Measurements from ENCODE around the gene SLC44A1.

Gene SLC44A1

GRCh38 chr9:105354448-105354847 is 110.0 kb downstream of the SLC44A1 start:
- no peak overlapping the region for H3K27ac ChIP-seq
- TF ChIP-seq ZFX (IDR thresholded peaks at IDR 0.05; ENCODE audit: borderline replicate concordance) (no peak), CTCF (IDR thresholded peaks at IDR 0.05) (no peak)

- no peak overlapping the region for H3K27ac ChIP-seq
- TF ChIP-seq CTCF (IDR thresholded peaks at IDR 0.05), result no peak
- TF ChIP-seq ZFX (IDR thresholded peaks at IDR 0.05; ENCODE audit: borderline replicate concordance), result no peak
These were observed 111.3 kb downstream of the SLC44A1 start for GRCh38 chr9:105355781-105356180.

- H3K27ac ChIP-seq, result no peak overlapping the region
- no peak for TF ChIP-seq CTCF (IDR thresholded peaks at IDR 0.05)
These were observed 113.5 kb downstream of the SLC44A1 start for GRCh38 chr9:105357937-105358336.

- H3K27ac ChIP-seq, result no peak overlapping the region
These were observed 115.4 kb downstream of the SLC44A1 start for GRCh38 chr9:105359892-105360291.

GRCh38 chr9:105360344-105360743 is 115.9 kb downstream of the SLC44A1 start:
- H3K27ac ChIP-seq, result no peak overlapping the region
- TF ChIP-seq ZFX (IDR thresholded peaks at IDR 0.05; ENCODE audit: borderline replicate concordance) (no peak), CTCF (IDR thresholded peaks at IDR 0.05) (no peak)

More at GRCh38 chr9:105359892-105360291, 115.4 kb downstream of the SLC44A1 start:
- no peak for TF ChIP-seq ZFX (IDR thresholded peaks at IDR 0.05; ENCODE audit: borderline replicate concordance)
- TF ChIP-seq CTCF (IDR thresholded peaks at IDR 0.05), result no peak

GRCh38 chr9:105361873-105362272 is 117.4 kb downstream of the SLC44A1 start:
- no peak for TF ChIP-seq ZFX (IDR thresholded peaks at IDR 0.05; ENCODE audit: borderline replicate concordance)
- TF ChIP-seq CTCF (IDR thresholded peaks at IDR 0.05), result no peak
- no peak overlapping the region for H3K27ac ChIP-seq

GRCh38 chr9:105362470-105362869 is 118.0 kb downstream of the SLC44A1 start:
- H3K27ac ChIP-seq, result no peak overlapping the region
- TF ChIP-seq CTCF (IDR thresholded peaks at IDR 0.05) (no peak), ZFX (IDR thresholded peaks at IDR 0.05; ENCODE audit: borderline replicate concordance) (no peak)
